ENCODE results near the gene GXYLT1. TPM values are rescaled to one million over a fixed set of nuclear protein-coding genes. Genes with fewer than 3 reads are reported as not detected.
"Not testable (repeated sequence)": the region's sequence is repeated elsewhere in the genome, so short reads cannot be mapped to it uniquely, and the experiment has no call there.

GXYLT1 gene
- total RNA-seq = 10 to 100 TPM in 5 of 6 experiments, 1 to 10 TPM in 1; 9.3 to 13.8 (median 10.8) TPM
- long read RNA-seq = 0 reads

- WGBS (ENCODE audit: insufficient coverage, low coverage, low lambda C conversion rate, missing lambda C conversion rate) = 0% methylated on average over 4 of the region's 106 CpGs
- peak within 1 kb of the TSS; percentile 50 to 77 (median 76) for H3K27ac ChIP-seq
- intact Hi-C loops (cut with DNase I) = no loop called here
Measured at GRCh38 chr12:42144408-42145196, at the start of gene GXYLT1. TSS of gene GXYLT1 (minus strand) at chr12:42144874. CDS start at chr12:42144646, 228 bp downstream.

GRCh38 chr12:42192686-42193085 lies 48.0 kb upstream of the GXYLT1 start:
- Histone ChIP-seq H3K27ac (no peak overlapping the region), H3K9me3 (no peaks in the 10 kb centered on the region), H3K36me3 (peaks cover 0 to 5% (median 0%) of the 10 kb centered on the region in 4 donors), H3K4me3 (no peak overlapping the region), H3K27me3 (no peaks in the 10 kb centered on the region), H3K4me1 (no peaks in the 10 kb centered on the region)
- DNase-seq = no peak
- ATAC-seq = no peak
- no peak for TF ChIP-seq CTCF (IDR thresholded peaks at IDR 0.05)
- TF ChIP-seq POLR2A (IDR thresholded peaks at IDR 0.05) = no peak
- WGBS (ENCODE audit: insufficient coverage, low coverage, low lambda C conversion rate, missing lambda C conversion rate) = 100% methylated on average over 6 of the region's 6 CpGs
- intact Hi-C loops (cut with DNase I) = no loop called here

More at GRCh38 chr12:42144408-42145196, at the start of gene GXYLT1:
- Histone ChIP-seq H3K4me3 (peak within 1 kb of the TSS; percentile 64 to 85 (median 64)), H3K4me1 (peaks cover 0 to 13% (median 0%) of the 10 kb centered on the region in 4 donors), H3K9me3 (no peaks in the 10 kb centered on the region), H3K36me3 (no peaks in the 10 kb centered on the region), H3K27me3 (no peaks in the 10 kb centered on the region)
- peak in 1 of 4 donors; percentile 7 for TF ChIP-seq CTCF (IDR thresholded peaks at IDR 0.05)
- peak; percentile 91 for TF ChIP-seq POLR2A (IDR thresholded peaks at IDR 0.05)
- ATAC-seq (peak; percentile 98 to 99 (median 98)), DNase-seq (peak; percentile 96 to 97 (median 96))

- TF ChIP-seq POLR2A (IDR thresholded peaks at IDR 0.05) (no peak), CTCF (IDR thresholded peaks at IDR 0.05) (no peak)
- H3K27ac ChIP-seq = no peak overlapping the region
- peaks cover 0 to 1% (median 0%) of the 10 kb centered on the region in 4 donors for H3K36me3 ChIP-seq
- H3K4me1 ChIP-seq = no peaks in the 10 kb centered on the region
- DNase-seq (no peak), ATAC-seq (no peak)
- H3K27me3 ChIP-seq = no peaks in the 10 kb centered on the region
- H3K4me3 ChIP-seq = no peak overlapping the region
- 100% methylated on average over 1 of the region's 1 CpG for WGBS (ENCODE audit: insufficient coverage, low coverage, low lambda C conversion rate, missing lambda C conversion rate)
- no peaks in the 10 kb centered on the region for H3K9me3 ChIP-seq
- intact Hi-C loops (cut with DNase I) = no loop called here
Measured at GRCh38 chr12:42192258-42192657, 47.6 kb upstream of the GXYLT1 start.

- no peak overlapping the region for H3K4me3 ChIP-seq
- DNase-seq (no peak), ATAC-seq (no peak)
- no peak overlapping the region for H3K27ac ChIP-seq
- TF ChIP-seq CTCF (IDR thresholded peaks at IDR 0.05) (no peak), POLR2A (IDR thresholded peaks at IDR 0.05) (no peak)
- intact Hi-C loops (cut with DNase I) = no loop called here
- no peaks in the 10 kb centered on the region for H3K4me1 ChIP-seq
- H3K36me3 ChIP-seq = no peaks in the 10 kb centered on the region
- no peaks in the 10 kb centered on the region for H3K27me3 ChIP-seq
- H3K9me3 ChIP-seq = no peaks in the 10 kb centered on the region
Measured at GRCh38 chr12:42190376-42190775, 45.7 kb upstream of the GXYLT1 start.

GRCh38 chr12:42188275-42188674 lies 43.6 kb upstream of the GXYLT1 start:
- ATAC-seq; H3K9me3 ChIP-seq; H3K36me3 ChIP-seq; intact Hi-C loops (cut with DNase I); H3K4me1 ChIP-seq; H3K27me3 ChIP-seq; DNase-seq; H3K4me3 ChIP-seq; H3K27ac ChIP-seq: not testable (repeated sequence)
- 74% methylated on average over 2 of the region's 3 CpGs for WGBS (ENCODE audit: insufficient coverage, low coverage, low lambda C conversion rate, missing lambda C conversion rate)
